Lower leg skin (tissue), 4 donors: ENCODE results near the gene COL13A1. TPM values are rescaled to one million over a fixed set of nuclear protein-coding genes. Genes with fewer than 3 reads are reported as not detected.

Experiments
- DNase-seq, 2 donors: peaks; one replicate each; pipeline ENCODE4 v3.0.0-alpha.2; 2019; ENCODE audit warnings: low spot score in 2 of 2
- H3K4me3 ChIP-seq: fragments of 200-600 bp; sonication (generic); 2 replicates; pipeline ENCODE4 v1.5.1; 2017; ENCODE audit warnings: mild to moderate bottlenecking, low read depth; ENCODE audit not compliant: poor library complexity, severe bottlenecking
- POLR2A ChIP-seq, 2 donors: fragments of 450-650 bp; IDR thresholded peaks; one replicate each; pipeline ENCODE4 v1.6.1; 2016 to 2017; ENCODE audit warnings: antibody characterized with exemption in 2 of 2, mild to moderate bottlenecking in 1 of 2, moderate library complexity in 1 of 2
- WGBS, 2 donors: methylation state at CpG; one replicate each; pipeline ENCODE4 v1.1.5; 2018; 5-methylcytosine and 5-hydroxymethylcytosine counted together
- intact Hi-C: fragments of 100-400 bp; cut with DNase I; formaldehyde crosslinking; loops from one replicate; pipeline ENCODE4 v1.15.0; 2023; ENCODE audit warnings: low total_unique reads
- total RNA-seq, 4 donors: library from RNA; depleted of rRNA; stranded (reverse); fragments of >200 nt; gene quantifications; one replicate each; pipeline ENCODE4 v1.1.0, GENCODE V29; 2016
- TF ChIP-seq, protein P1 (sequence below), 3 donors: fragments of 450-650 bp; IDR thresholded peaks; one replicate each; pipeline ENCODE4 v1.5.1; 2016; ENCODE audit warnings: antibody characterized with exemption in 3 of 3, mild to moderate bottlenecking in 3 of 3, moderate library complexity in 2 of 3

The COL13A1 gene
- total RNA-seq, 4 donors from 2014 or later = 0.93 to 2.3 (median 1.3) TPM

DNA sequence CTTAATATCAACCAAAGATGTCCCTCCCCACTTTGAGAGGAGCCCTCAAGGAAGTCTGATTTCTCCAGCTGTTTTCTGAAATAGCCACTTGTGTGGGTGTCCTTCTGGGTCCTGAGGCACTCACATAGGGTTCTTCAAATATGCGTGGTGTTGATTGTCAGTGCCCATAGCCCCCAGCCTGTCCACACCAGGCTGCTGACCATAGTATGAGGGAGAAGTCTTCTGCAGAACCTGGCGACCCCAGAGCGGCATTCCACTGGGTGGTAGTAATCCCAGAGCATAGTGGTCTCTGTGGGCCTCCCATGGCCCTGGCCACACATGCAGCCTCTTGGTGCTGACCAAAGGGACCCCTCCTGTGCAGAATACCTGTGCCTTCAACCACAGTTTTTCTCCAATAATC lies 168.3 kb downstream of the COL13A1 start:
- TF ChIP-seq, protein P1, sequence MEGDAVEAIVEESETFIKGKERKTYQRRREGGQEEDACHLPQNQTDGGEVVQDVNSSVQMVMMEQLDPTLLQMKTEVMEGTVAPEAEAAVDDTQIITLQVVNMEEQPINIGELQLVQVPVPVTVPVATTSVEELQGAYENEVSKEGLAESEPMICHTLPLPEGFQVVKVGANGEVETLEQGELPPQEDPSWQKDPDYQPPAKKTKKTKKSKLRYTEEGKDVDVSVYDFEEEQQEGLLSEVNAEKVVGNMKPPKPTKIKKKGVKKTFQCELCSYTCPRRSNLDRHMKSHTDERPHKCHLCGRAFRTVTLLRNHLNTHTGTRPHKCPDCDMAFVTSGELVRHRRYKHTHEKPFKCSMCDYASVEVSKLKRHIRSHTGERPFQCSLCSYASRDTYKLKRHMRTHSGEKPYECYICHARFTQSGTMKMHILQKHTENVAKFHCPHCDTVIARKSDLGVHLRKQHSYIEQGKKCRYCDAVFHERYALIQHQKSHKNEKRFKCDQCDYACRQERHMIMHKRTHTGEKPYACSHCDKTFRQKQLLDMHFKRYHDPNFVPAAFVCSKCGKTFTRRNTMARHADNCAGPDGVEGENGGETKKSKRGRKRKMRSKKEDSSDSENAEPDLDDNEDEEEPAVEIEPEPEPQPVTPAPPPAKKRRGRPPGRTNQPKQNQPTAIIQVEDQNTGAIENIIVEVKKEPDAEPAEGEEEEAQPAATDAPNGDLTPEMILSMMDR (IDR thresholded peaks at IDR 0.05) = no peak
- no peak for TF ChIP-seq POLR2A (IDR thresholded peaks at IDR 0.05)
- DNase-seq = no peak
- WGBS, 2 donors = 81 to 100% methylated on average over 2 to 3 of the region's 3 CpGs
- intact Hi-C loops = no loop called here
- no peak overlapping the region for H3K4me3 ChIP-seq

DNA sequence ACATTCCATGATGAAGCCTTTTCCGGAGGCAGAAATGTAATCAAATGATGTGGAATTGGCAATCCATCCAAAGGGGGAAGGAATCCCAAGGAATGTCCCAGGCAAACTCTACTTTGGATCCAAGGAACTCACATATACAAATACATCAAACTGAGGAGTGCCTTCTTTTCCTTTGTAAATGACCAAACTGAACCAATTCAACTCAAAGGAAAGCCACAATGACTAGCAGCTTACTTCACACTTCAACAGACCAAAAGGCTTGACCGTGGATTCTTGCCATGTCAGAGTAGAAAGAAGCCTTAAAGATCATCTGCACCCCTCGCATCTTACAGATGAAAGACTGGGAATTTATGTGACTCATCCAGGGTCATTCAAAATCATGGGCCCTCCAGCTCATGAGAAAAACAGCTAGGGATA lies 171.3 kb downstream of the COL13A1 start:
- no peak for DNase-seq
- 76 to 78% methylated on average over 3 of the region's 3 CpGs for WGBS, 2 donors
- intact Hi-C loops = no loop called here
- H3K4me3 ChIP-seq = no peak overlapping the region
- TF ChIP-seq, protein P1 (IDR thresholded peaks at IDR 0.05) = no peak
- no peak for TF ChIP-seq POLR2A (IDR thresholded peaks at IDR 0.05)

DNA sequence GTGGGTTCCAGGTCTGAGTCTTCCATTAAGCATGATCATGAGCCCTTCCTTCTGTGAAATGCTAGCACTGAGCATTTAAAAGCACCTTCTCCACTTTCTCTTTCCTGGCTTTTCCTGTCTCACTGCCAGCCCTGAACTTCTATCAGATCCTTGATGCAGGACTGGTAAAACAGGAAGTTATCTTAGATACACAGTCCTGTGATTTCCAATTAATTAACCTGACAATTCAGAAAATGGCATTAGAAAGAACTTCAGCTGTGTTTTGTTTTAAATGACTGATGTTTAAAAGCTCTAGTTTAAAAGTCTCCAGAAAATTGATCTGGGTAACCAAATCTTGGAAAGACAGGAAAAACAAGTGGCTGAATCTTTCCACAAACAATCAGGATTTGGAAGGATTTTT lies 172.0 kb downstream of the COL13A1 start:
- DNase-seq = no peak
- TF ChIP-seq POLR2A (IDR thresholded peaks at IDR 0.05) = no peak
- TF ChIP-seq, protein P1 (IDR thresholded peaks at IDR 0.05) = no peak
- no peak overlapping the region for H3K4me3 ChIP-seq
- intact Hi-C loops = no loop called here

DNA sequence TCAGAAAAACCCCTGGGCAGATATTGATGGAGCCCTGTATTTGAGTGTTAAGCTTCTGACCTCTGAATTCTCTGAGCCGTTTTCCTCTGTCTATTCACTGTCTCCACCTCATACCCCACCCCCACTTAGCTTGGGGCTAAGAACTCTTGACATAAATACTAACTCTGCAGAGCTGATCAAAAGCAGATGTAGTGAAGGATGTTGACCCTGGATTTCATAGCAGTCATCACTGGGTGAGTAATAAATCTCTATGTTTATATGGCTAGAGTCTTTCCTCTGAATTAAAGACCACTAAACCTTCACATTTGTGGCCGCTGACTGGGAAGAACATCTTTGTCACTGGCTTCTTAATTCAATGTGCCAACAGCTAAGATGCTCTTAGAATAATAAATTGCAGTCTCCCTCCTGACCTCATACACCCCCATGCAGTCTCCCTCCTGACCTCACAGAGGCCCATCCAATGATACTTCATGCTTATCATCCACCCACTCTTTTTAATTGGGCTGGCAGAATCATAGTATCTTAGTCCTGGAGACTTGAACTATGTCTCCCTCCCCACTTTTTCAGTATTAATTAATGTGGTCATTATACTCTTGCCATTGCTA lies 172.9 kb downstream of the COL13A1 start:
- no peak overlapping the region for H3K4me3 ChIP-seq
- WGBS, 2 donors = 21 to 45% methylated on average over 2 of the region's 2 CpGs
- intact Hi-C loops = no loop called here
- no peak for DNase-seq
- no peak for TF ChIP-seq POLR2A (IDR thresholded peaks at IDR 0.05)
- TF ChIP-seq, protein P1 (IDR thresholded peaks at IDR 0.05) = no peak

DNA sequence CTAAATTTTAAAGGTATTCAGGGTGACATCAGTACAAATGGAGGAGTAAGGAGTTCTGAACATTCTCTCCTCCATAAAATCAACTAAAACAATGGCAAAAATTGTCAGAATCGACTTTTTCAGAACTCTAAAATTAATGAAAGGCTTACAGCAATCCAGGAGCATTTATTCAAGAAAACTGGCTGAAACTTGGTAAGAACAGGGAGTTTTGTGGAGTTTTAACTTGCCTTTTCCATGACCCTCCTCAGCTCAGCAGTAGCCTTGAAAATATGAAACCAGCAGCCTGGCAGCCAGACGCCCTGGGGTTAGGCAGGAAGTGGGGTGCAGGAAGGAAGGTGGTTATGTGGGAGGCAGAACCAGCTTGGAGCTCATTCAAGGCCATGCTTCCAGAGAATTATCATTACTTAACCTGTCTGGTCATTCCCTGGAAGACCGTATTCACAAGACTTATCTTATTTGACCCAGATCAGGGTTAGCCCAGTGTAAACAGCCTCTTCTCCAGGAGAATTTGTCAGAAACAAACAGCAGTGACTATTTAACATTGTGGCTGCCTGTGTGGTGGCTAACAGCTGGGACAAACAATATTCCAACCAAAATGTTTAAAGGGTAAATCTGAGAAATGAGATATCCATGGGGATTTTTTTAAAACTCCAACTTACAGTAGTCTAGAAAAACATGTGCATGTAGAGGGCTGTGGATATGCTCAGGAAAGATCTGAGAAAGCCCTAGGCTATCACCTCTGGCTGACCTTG lies 175.3 kb downstream of the COL13A1 start:
- intact Hi-C loops = no loop called here
- no peak for TF ChIP-seq POLR2A (IDR thresholded peaks at IDR 0.05)
- TF ChIP-seq, protein P1 (IDR thresholded peaks at IDR 0.05) = no peak
- no peak overlapping the region for H3K4me3 ChIP-seq
- no peak for DNase-seq
- WGBS, 2 donors = 54 to 64% methylated on average over 3 of the region's 3 CpGs
